ENCODE data around the gene TRPM5.
A peak's percentile ranks its signal among the peaks of the same experiment; 100 is the strongest.

The TRPM5 gene

GRCh38 chr11:2435288-2436012 lies 8.9 kb downstream of the TRPM5 start:
- no peak for DNase-seq

- no peak for DNase-seq
Measured at GRCh38 chr11:2434506-2435255, 9.6 kb downstream of the TRPM5 start.

- no peak for DNase-seq
Measured at GRCh38 chr11:2434008-2434407, 10.3 kb downstream of the TRPM5 start.

GRCh38 chr11:2433106-2433925 lies 11.0 kb downstream of the TRPM5 start:
- DNase-seq, result no peak

- no peak for DNase-seq
Measured at GRCh38 chr11:2432628-2433071, 11.7 kb downstream of the TRPM5 start.

GRCh38 chr11:2432171-2432621 lies 12.1 kb downstream of the TRPM5 start:
- DNase-seq, result no peak

GRCh38 chr11:2431395-2431794 lies 12.9 kb downstream of the TRPM5 start:
- no peak for DNase-seq

- peak; percentile 77 for DNase-seq
Measured at GRCh38 chr11:2428322-2428795, 16.0 kb downstream of the TRPM5 start.

GRCh38 chr11:2427721-2428321 lies 16.5 kb downstream of the TRPM5 start:
- DNase-seq, result no peak

GRCh38 chr11:2426826-2427521 lies 17.3 kb downstream of the TRPM5 start:
- DNase-seq, result no peak

GRCh38 chr11:2426221-2426620 lies 18.1 kb downstream of the TRPM5 start:
- DNase-seq, result no peak

GRCh38 chr11:2425506-2425905 lies 18.8 kb downstream of the TRPM5 start:
- no peak for DNase-seq

- DNase-seq, result no peak
Measured at GRCh38 chr11:2424811-2425495, 19.4 kb downstream of the TRPM5 start.

GRCh38 chr11:2423157-2424025 lies 20.9 kb downstream of the TRPM5 start:
- no peak for DNase-seq

- DNase-seq, result no peak
Measured at GRCh38 chr11:2422461-2423156, 21.7 kb downstream of the TRPM5 start.

GRCh38 chr11:2421996-2422395 lies 22.3 kb downstream of the TRPM5 start:
- no peak for DNase-seq

GRCh38 chr11:2421226-2421994 lies 22.9 kb downstream of the TRPM5 start:
- DNase-seq, result no peak

- DNase-seq, result peak; percentile 60
Measured at GRCh38 chr11:2420502-2421225, 23.6 kb downstream of the TRPM5 start.

Data from central memory CD4-positive, alpha-beta T cell (primary cell).